Lower leg skin (tissue), 4 donors: ENCODE results near the gene RENBP. TPM values are rescaled to one million over a fixed set of nuclear protein-coding genes. Genes with fewer than 3 reads are reported as not detected.

Source experiments
- DNase-seq, 2 donors: peaks; one replicate each; pipeline ENCODE4 v3.0.0-alpha.2; 2019; ENCODE audit warnings: low spot score in 2 of 2
- H3K4me3 ChIP-seq: fragments of 200-600 bp; sonication (generic); 2 replicates; pipeline ENCODE4 v1.5.1; 2017; ENCODE audit warnings: mild to moderate bottlenecking, low read depth; ENCODE audit not compliant: poor library complexity, severe bottlenecking
- CTCF ChIP-seq, 3 donors: fragments of 450-650 bp; IDR thresholded peaks; one replicate each; pipeline ENCODE4 v1.5.1; 2016; ENCODE audit warnings: antibody characterized with exemption in 3 of 3, mild to moderate bottlenecking in 3 of 3, moderate library complexity in 2 of 3
- POLR2A ChIP-seq, 2 donors: fragments of 450-650 bp; IDR thresholded peaks; one replicate each; pipeline ENCODE4 v1.6.1; 2016 to 2017; ENCODE audit warnings: antibody characterized with exemption in 2 of 2, mild to moderate bottlenecking in 1 of 2, moderate library complexity in 1 of 2
- WGBS, 2 donors: methylation state at CpG; one replicate each; pipeline ENCODE4 v1.1.5; 2018; 5-methylcytosine and 5-hydroxymethylcytosine counted together
- intact Hi-C: fragments of 100-400 bp; cut with DNase I; formaldehyde crosslinking; loops from one replicate; pipeline ENCODE4 v1.15.0; 2023; ENCODE audit warnings: low total_unique reads
- total RNA-seq, 4 donors: library from RNA; depleted of rRNA; stranded (reverse); fragments of >200 nt; gene quantifications; one replicate each; pipeline ENCODE4 v1.1.0, GENCODE V29; 2016

RENBP gene
- total RNA-seq, 4 donors from 2014 or later = 0.76 to 11.8 (median 4.2) TPM

DNA sequence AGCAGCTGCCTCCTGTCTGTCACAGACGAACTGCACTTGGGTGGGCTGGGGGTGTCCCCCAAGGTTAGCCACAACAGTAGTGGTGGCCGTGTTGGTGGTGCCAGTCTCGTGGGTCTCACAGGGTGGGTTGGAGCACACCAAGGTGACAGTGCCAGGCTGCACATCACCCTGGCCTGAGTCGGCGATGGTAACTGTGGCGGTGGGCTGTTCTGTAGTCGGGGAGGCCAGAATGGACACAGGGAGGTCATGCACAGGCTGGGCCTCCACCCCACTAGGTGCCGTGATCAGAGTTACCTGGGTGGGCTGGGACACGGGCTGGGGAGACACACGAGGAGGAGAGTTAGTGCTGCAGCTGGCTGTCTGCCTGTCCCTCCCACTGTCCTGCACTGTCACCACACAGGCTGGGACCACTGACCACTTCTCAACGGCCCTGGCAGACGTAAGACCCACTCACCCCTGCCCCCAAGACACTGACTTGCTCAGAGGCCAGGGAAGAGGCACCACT lies 10.8 kb upstream of the RENBP start:
- TF ChIP-seq POLR2A (IDR thresholded peaks at IDR 0.05) (no peak), CTCF (IDR thresholded peaks at IDR 0.05) (no peak)
- no peak overlapping the region for H3K4me3 ChIP-seq
- 81 to 88% methylated on average over 3 to 8 of the region's 12 CpGs for WGBS, 2 donors
- intact Hi-C loops = no loop called here
- DNase-seq = no peak

- no peak overlapping the region for H3K4me3 ChIP-seq
- 94 to 97% methylated on average over 15 to 34 of the region's 44 CpGs for WGBS, 2 donors
- intact Hi-C loops = loop anchor here (5.0 kb wide), 1 partner anchor 192 kb away; the partner anchor contains the start of gene PLXNB3
- DNase-seq = no peak
- TF ChIP-seq CTCF (IDR thresholded peaks at IDR 0.05) = no peak
- TF ChIP-seq POLR2A (IDR thresholded peaks at IDR 0.05) = no peak
Measured at GRCh38 chrX:153954558-153955227, 10.2 kb upstream of the RENBP start.

- DNase-seq = no peak
- 79 to 100% methylated on average over 1 to 29 of the region's 33 CpGs for WGBS, 2 donors
- intact Hi-C loops = loop anchor here (5.0 kb wide), 1 partner anchor 192 kb away; the partner anchor contains the start of gene PLXNB3
- no peak for TF ChIP-seq CTCF (IDR thresholded peaks at IDR 0.05)
- no peak for TF ChIP-seq POLR2A (IDR thresholded peaks at IDR 0.05)
- H3K4me3 ChIP-seq = no peak overlapping the region
Measured at GRCh38 chrX:153953892-153954557, 9.6 kb upstream of the RENBP start.

DNA sequence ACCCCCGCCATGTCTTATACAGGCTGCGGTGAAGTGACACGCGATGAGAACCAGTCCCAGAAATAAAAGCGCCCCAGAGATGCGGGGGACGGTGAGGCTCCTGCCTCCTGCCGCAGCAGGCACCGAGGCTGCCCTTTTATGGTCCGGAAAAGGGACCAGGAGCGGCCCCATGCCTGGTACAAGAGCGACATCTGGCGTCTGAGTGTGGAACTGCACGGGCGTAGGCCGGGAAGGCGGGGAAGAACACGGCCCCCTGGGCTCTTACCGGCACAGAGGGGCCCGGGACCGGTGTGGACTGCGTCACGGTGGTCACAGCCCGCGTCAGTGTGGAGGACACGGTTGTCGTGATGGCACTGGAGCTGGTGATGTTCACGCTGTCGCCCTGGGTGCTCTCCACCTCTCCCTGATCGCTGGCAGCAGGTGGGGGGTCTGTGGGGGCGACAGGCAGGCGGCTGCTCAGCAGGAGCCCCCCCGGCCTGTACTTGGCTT lies 8.9 kb upstream of the RENBP start:
- 23 to 50% methylated on average over 6 to 16 of the region's 33 CpGs for WGBS, 2 donors
- TF ChIP-seq CTCF (IDR thresholded peaks at IDR 0.05) (peak in 1 of 3 donors; percentile 65), POLR2A (IDR thresholded peaks at IDR 0.05) (no peak)
- H3K4me3 ChIP-seq = no peak overlapping the region
- intact Hi-C loops = loop anchor here (5.0 kb wide), 1 partner anchor 191 kb away; the partner anchor contains the start of gene PLXNB3
- DNase-seq = peak in 1 of 2 donors; percentile 94

- TF ChIP-seq CTCF (IDR thresholded peaks at IDR 0.05) (no peak), POLR2A (IDR thresholded peaks at IDR 0.05) (no peak)
- H3K4me3 ChIP-seq = no peak overlapping the region
- intact Hi-C loops = loop anchor here (5.0 kb wide), 1 partner anchor 190 kb away; the partner anchor contains the start of gene PLXNB3
- DNase-seq = no peak
- WGBS, 2 donors = 92 to 94% methylated on average over 14 to 18 of the region's 32 CpGs
Measured at GRCh38 chrX:153952373-153953026, 8.1 kb upstream of the RENBP start.
